Left forelimb (tissue), 1 donor: ENCODE results near the gene HDAC3.

Experiments used
- DNase-seq: peaks from one replicate; pipeline ENCODE4 v3.0.0-alpha.2; 2018; ENCODE audit warnings: low spot score

Gene HDAC3

GRCh38 chr5:141657937-141658545 lies 21.4 kb upstream of the HDAC3 start:
- DNase-seq, result no peak

GRCh38 chr5:141657404-141657803 lies 20.8 kb upstream of the HDAC3 start:
- DNase-seq, result no peak

- no peak for DNase-seq
Observed at GRCh38 chr5:141656396-141656795, 19.7 kb upstream of the HDAC3 start.

- no peak for DNase-seq
Observed at GRCh38 chr5:141655020-141655419, 18.4 kb upstream of the HDAC3 start.

GRCh38 chr5:141654298-141654697 lies 17.6 kb upstream of the HDAC3 start:
- DNase-seq, result no peak

DNA sequence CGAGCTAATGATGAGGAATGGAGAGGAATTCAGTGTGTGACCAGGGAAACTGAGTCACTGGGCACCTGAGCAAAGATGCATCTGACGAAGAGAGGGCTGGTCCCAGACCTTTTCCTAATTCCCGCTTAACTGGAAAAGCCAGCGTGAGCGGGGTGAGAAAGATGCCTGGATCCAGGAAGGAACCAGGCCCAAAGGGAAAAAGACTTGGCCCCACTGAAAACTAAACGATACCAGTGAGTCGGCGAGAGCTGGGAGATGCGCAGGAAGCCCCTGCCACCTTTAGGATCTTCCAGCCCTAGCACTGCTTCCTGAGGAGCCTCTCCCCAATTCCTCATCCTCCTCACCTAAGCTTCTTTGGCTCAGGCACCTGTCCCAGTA lies 15.1 kb upstream of the HDAC3 start:
- DNase-seq, result no peak

GRCh38 chr5:141650851-141651727 lies 14.4 kb upstream of the HDAC3 start, which contains the start of gene FCHSD1:
Gene FCHSD1, minus strand, starts transcription at chr5:141651418. Its CDS starts 50 bp downstream, at chr5:141651368.
- DNase-seq, result peak; percentile 94

- no peak for DNase-seq
Observed at GRCh38 chr5:141649972-141650371, 13.3 kb upstream of the HDAC3 start.

DNA sequence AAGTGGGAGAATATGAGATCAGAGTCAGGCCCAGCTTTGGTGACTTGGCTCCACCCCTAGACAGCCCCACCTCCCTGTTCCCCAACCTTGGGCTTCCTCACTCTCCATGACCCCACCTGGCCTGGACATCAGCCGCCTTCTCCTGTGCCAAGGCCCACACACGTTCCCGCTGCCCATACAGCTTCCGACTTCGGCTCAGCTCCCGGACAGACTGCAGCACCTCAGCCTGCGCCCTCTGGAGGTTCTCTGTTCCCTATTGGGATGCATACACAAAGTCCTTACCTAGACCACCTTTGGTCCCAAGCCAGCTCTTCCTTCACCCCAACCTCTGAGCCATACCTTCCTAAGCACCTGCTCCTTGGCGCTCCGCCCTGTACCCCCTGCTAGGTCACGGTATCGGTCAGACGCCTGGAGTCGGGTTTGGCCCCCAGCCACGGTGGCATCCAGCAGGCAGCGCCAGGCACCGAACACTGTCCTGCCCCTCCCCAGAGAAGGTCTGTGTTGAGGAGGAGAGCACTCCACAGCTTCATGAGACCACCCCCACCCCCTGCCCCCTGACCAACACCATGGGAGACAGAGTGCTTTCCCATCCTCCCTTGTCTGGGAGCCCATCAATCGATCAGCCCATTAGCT lies 12.5 kb upstream of the HDAC3 start:
- DNase-seq, result no peak

DNA sequence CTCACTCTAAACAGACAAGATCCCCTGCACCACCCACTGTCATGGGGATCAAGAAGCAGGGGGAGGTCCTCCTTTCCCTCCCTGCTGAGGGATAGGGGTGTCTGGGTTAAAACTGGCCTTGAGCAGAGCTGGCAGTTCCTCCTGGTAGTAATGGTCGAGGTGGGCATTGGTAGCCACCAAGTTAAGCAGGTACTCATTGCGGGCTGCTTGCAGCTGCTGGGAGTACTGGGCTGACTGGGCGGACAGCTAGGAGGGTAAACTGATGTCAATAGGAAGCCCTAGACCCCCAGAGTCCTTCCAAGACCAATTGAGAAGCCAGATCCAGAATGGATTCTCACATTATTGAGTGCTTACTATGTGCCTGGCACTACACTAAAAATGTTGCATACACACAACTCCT lies 11.2 kb upstream of the HDAC3 start:
- DNase-seq, result no peak

- DNase-seq, result no peak
Observed at GRCh38 chr5:141647242-141647641, 10.6 kb upstream of the HDAC3 start.

DNA sequence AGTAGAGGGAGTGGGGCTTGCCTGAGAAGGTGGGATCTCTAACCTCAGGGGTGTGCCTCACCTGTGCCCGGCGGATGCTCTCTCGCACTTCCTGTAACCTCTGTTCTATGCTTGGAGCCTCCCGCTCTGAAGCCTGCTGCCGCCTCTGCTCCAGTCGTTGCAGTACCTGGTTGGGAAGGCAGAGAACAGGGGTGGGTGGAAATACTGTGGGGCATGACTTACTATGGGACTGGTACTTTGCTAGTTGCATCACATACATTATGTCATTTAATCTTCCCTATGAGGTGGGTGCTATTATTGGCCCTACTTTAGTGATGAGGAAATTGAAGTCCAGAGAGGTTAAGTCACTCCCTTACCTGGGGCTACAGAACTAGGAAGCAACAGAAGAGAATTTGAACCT lies 9.4 kb upstream of the HDAC3 start:
- DNase-seq, result no peak

GRCh38 chr5:141641634-141642267 lies 5.1 kb upstream of the HDAC3 start:
- no peak for DNase-seq

DNA sequence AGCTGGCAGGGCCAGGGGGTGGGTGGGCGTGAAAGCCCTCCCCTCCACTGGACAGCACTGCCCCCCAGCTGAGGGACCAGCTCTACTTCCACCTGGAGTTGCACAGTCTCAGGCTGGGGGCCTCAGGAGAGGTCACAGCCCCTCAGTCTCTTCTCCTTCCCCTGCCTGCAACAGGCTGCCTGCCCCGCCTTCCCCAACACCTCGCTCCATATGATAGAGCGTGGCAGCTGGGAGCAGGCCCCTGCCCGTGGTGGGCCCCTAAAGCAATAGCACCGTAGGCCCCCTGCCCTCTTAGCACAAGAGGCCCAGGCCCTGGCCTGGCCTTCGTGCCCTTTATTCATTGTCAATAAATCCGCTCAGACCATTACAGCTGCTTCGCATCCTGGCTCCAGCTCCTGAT lies 4.0 kb upstream of the HDAC3 start:
- no peak for DNase-seq

DNA sequence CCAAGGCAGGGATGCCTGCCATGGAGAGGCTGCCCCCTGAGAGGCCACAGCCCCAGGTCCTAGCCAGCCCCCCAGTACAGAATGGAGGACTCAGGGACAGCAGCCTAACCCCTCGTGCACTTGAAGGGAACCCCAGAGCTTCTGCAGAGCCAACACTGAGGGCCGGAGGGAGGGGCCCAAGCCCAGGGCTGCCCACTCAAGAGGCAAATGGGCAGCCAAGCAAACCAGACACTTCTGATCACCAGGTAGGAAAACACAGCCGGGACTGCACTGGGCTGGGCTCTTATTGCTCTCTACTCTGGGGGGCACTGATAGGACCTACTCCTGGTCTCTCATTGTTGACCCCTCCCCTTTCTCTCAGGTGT lies 3.4 kb upstream of the HDAC3 start:
- DNase-seq, result no peak

DNA sequence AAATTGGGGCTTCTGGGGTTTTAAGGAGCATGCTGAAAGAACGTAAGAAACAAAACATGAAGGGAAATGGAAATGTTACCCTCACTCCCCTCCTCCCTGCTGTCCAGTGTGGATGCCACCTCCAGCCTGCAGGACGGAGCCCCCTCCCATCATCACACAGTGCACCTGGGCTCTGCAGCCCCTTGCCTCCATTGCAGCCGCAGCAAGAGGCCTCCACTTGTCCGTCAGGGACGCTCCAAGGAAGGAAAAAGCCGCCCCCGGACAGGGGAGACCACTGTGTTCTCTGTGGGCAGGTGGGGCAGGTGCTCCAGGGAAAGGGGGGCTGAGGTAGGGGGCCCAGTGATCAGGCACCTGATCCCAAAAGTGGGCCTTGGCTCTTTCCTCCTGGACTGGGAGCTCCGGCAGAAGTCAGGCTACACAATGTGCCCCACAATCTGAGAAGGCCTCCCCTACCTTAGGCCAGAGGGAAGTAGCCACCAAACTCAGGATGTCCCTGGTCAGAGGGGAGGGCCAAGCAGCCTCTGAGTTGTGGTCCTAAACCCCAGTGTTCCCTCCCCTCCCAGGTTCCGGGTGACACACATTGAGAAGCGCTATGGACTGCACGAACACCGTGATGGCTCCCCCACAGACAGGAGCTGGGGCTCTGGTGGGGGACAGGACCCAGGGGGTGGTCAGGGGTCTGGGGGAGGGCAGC lies 2.9 kb upstream of the HDAC3 start:
- DNase-seq, result no peak

DNA sequence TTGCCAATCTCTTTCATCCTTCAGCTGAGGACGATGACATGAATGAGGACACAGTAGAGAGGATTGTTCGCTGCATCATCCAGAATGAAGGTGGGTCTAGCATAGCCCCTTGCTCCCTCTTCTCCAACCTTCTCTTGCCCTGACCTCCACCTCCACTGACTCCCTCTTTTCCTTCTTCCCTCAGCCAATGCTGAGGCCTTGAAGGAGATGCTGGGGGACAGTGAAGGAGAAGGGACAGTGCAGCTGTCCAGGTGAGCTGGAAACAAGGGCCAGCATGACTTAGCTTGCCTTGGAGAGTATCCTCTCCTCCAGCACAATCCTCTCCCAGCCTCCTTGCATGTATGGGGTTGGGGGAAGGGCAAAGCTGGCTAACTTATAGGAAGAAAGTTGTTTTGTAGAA lies 2.1 kb upstream of the HDAC3 start:
- DNase-seq, result no peak

GRCh38 chr5:141637767-141638419 lies 1.2 kb upstream of the HDAC3 start:
- DNase-seq, result no peak

DNA sequence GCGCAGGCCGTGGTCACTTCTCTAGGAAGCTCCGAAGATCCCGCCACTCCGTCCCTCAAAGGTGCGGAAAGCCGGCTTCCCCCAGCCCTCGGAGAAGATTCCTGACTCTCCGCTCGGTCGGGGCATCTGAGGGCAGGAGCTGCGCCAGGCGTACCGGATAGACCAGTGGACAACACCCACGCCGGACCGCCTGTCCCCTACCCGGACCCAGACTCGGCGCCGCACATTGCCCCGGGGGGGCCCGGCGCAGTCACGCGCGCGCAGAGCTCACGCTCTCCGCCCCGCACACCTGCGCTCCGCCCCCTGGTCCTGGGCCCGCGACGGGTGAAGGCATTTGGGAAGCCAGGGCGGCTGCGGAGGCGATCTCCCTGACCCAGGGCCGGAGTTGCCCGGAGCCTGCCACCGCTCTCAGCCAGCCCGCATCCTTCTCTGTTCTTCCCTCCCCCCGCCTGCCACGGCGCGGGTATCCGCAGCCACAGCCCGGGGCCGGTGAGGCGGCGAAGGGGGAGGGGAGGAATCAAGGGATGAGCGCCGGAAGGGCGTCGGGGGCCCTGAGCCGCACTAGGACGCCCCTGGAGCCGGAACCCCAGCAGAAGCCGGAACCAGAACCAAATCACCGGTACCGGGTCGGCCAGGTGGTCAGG lies 596 bp upstream of the HDAC3 start:
- DNase-seq, result no peak

- no peak for DNase-seq
Observed at GRCh38 chr5:141636106-141636412, 590 bp downstream of the HDAC3 start.

- DNase-seq, result no peak
Observed at GRCh38 chr5:141635646-141636045, 1.0 kb downstream of the HDAC3 start.
